ENCODE results near the gene HTT.

Gene HTT

GRCh38 chr4:3287271-3287971, 212.9 kb downstream of the HTT start:
- no peak overlapping the region for H2BK12ac ChIP-seq (ENCODE audit: low read length)
- H2BK120ac ChIP-seq (ENCODE audit: low read depth, low read length), result no peak overlapping the region
- peaks cover 0 to 5% (median 3%) of the 10 kb centered on the region in 3 experiments for H3K27me3 ChIP-seq (ENCODE audit: control insufficient read depth in 3 of 3, insufficient read depth in 3 of 3, low read depth in 1 of 3, low read length in 3 of 3)
- peak overlapping the region; percentile 97 for H2AK5ac ChIP-seq (ENCODE audit: low read depth, low read length)
- H2BK15ac ChIP-seq (ENCODE audit: low read length), result peak overlapping the region; percentile 67
- H3K4me2 ChIP-seq (ENCODE audit: insufficient read depth, low read length, poor library complexity, severe bottlenecking), result no peak overlapping the region
- no CpG with 5 or more reads among the region's 14 CpGs for WGBS, 2 donors (ENCODE audit: extremely low coverage in 2 of 2, insufficient read length in 2 of 2, insufficient replicate concordance in 1 of 2)
- no peak overlapping the region for H4K8ac ChIP-seq (ENCODE audit: low read depth, low read length)
- H3K4me3 ChIP-seq (ENCODE audit: low read length in 2 of 2), result no peak overlapping the region
- no peak overlapping the region for H3K27ac ChIP-seq (replicated peaks; ENCODE audit: low read length)
- H3K4ac ChIP-seq (ENCODE audit: low read length), result no peak overlapping the region
- peaks cover 3% of the 10 kb centered on the region for H3K79me1 ChIP-seq (ENCODE audit: low read depth, low read length)
- H3K4me1 ChIP-seq (ENCODE audit: control insufficient read depth in 2 of 2, insufficient read depth in 1 of 2, low read depth in 1 of 2, low read length in 2 of 2), result peaks cover 6 to 7% of the 10 kb centered on the region in 2 donors
- peaks cover 0 to 8% of the 10 kb centered on the region in 2 donors for H3K9me3 ChIP-seq (replicated peaks in 1 of 2; ENCODE audit: control insufficient read depth in 2 of 2, insufficient read depth in 1 of 2, low read depth in 1 of 2, low read length in 2 of 2)
- H3K23ac ChIP-seq (ENCODE audit: low read depth, low read length, poor library complexity), result peak overlapping the region; percentile 65
- H2AFZ ChIP-seq (ENCODE audit: low read length), result no peak overlapping the region
- H3K14ac ChIP-seq (ENCODE audit: low read length), result no peak overlapping the region
- H2BK5ac ChIP-seq (ENCODE audit: low read length), result peak overlapping the region; percentile 2
- DNase-seq (ENCODE audit: low spot score), result no peak
- peak overlapping the region; percentile 77 for H3K9ac ChIP-seq (ENCODE audit: low read depth, low read length, poor library complexity)
- H3K18ac ChIP-seq (ENCODE audit: low read length), result peak overlapping the region; percentile 76
- no peak overlapping the region for H4K91ac ChIP-seq (ENCODE audit: low read depth, low read length, poor library complexity)
- no peaks in the 10 kb centered on the region for H3K36me3 ChIP-seq (replicated peaks in 1 of 2; ENCODE audit: control insufficient read depth in 2 of 2, insufficient read depth in 2 of 2, low read length in 2 of 2)

GRCh38 chr4:3287972-3288570, 213.6 kb downstream of the HTT start:
- no peak for DNase-seq (ENCODE audit: low spot score)
- peak overlapping the region; percentile 77 for H3K9ac ChIP-seq (ENCODE audit: low read depth, low read length, poor library complexity)
- H2BK12ac ChIP-seq (ENCODE audit: low read length), result no peak overlapping the region
- peaks cover 6 to 7% of the 10 kb centered on the region in 2 donors for H3K4me1 ChIP-seq (ENCODE audit: control insufficient read depth in 2 of 2, insufficient read depth in 1 of 2, low read depth in 1 of 2, low read length in 2 of 2)
- H3K27ac ChIP-seq (replicated peaks; ENCODE audit: low read length), result no peak overlapping the region
- peak overlapping the region; percentile 2 for H2BK5ac ChIP-seq (ENCODE audit: low read length)
- H3K79me1 ChIP-seq (ENCODE audit: low read depth, low read length), result peaks cover 3% of the 10 kb centered on the region
- H3K4me3 ChIP-seq (ENCODE audit: low read length in 2 of 2), result no peak overlapping the region
- no peaks in the 10 kb centered on the region for H3K36me3 ChIP-seq (replicated peaks in 1 of 2; ENCODE audit: control insufficient read depth in 2 of 2, insufficient read depth in 2 of 2, low read length in 2 of 2)
- peak overlapping the region; percentile 56 for H3K14ac ChIP-seq (ENCODE audit: low read length)
- no peak overlapping the region for H2BK120ac ChIP-seq (ENCODE audit: low read depth, low read length)
- peak overlapping the region; percentile 65 for H3K23ac ChIP-seq (ENCODE audit: low read depth, low read length, poor library complexity)
- H3K27me3 ChIP-seq (ENCODE audit: control insufficient read depth in 3 of 3, insufficient read depth in 3 of 3, low read depth in 1 of 3, low read length in 3 of 3), result peaks cover 0 to 5% (median 3%) of the 10 kb centered on the region in 3 experiments
- no peak overlapping the region for H3K4me2 ChIP-seq (ENCODE audit: insufficient read depth, low read length, poor library complexity, severe bottlenecking)
- H3K4ac ChIP-seq (ENCODE audit: low read length), result no peak overlapping the region
- H3K18ac ChIP-seq (ENCODE audit: low read length), result peak overlapping the region; percentile 76
- no peak overlapping the region for H4K91ac ChIP-seq (ENCODE audit: low read depth, low read length, poor library complexity)
- peak overlapping the region; percentile 97 for H2AK5ac ChIP-seq (ENCODE audit: low read depth, low read length)
- peak overlapping the region; percentile 85 for H2BK15ac ChIP-seq (ENCODE audit: low read length)
- H4K8ac ChIP-seq (ENCODE audit: low read depth, low read length), result no peak overlapping the region
- peaks cover 0 to 8% of the 10 kb centered on the region in 2 donors for H3K9me3 ChIP-seq (replicated peaks in 1 of 2; ENCODE audit: control insufficient read depth in 2 of 2, insufficient read depth in 1 of 2, low read depth in 1 of 2, low read length in 2 of 2)
- WGBS, 2 donors (ENCODE audit: extremely low coverage in 2 of 2, insufficient read length in 2 of 2, insufficient replicate concordance in 1 of 2), result no CpG with 5 or more reads among the region's 24 CpGs
- no peak overlapping the region for H2AFZ ChIP-seq (ENCODE audit: low read length)

GRCh38 chr4:3288571-3289094, 214.2 kb downstream of the HTT start:
- Histone ChIP-seq H3K4me2 (ENCODE audit: insufficient read depth, low read length, poor library complexity, severe bottlenecking) (no peak overlapping the region), H3K4ac (ENCODE audit: low read length) (no peak overlapping the region), H3K27ac (replicated peaks; ENCODE audit: low read length) (no peak overlapping the region), H2BK5ac (ENCODE audit: low read length) (peak overlapping the region; percentile 2), H3K4me3 (ENCODE audit: low read length in 2 of 2) (no peak overlapping the region), H3K14ac (ENCODE audit: low read length) (no peak overlapping the region), H3K23ac (ENCODE audit: low read depth, low read length, poor library complexity) (no peak overlapping the region), H2BK15ac (ENCODE audit: low read length) (peak overlapping the region; percentile 85), H3K4me1 (ENCODE audit: control insufficient read depth in 2 of 2, insufficient read depth in 1 of 2, low read depth in 1 of 2, low read length in 2 of 2) (peaks cover 7% of the 10 kb centered on the region in 2 donors), H3K36me3 (replicated peaks in 1 of 2; ENCODE audit: control insufficient read depth in 2 of 2, insufficient read depth in 2 of 2, low read length in 2 of 2) (no peaks in the 10 kb centered on the region), H4K8ac (ENCODE audit: low read depth, low read length) (no peak overlapping the region), H3K79me1 (ENCODE audit: low read depth, low read length) (peaks cover 6% of the 10 kb centered on the region), H2BK120ac (ENCODE audit: low read depth, low read length) (peak overlapping the region; percentile 28), H2AK5ac (ENCODE audit: low read depth, low read length) (peak overlapping the region; percentile 97), H3K27me3 (ENCODE audit: control insufficient read depth in 3 of 3, insufficient read depth in 3 of 3, low read depth in 1 of 3, low read length in 3 of 3) (peaks cover 0 to 5% (median 3%) of the 10 kb centered on the region in 3 experiments), H3K18ac (ENCODE audit: low read length) (no peak overlapping the region), H3K9me3 (replicated peaks in 1 of 2; ENCODE audit: control insufficient read depth in 2 of 2, insufficient read depth in 1 of 2, low read depth in 1 of 2, low read length in 2 of 2) (peaks cover 0 to 8% of the 10 kb centered on the region in 2 donors), H4K91ac (ENCODE audit: low read depth, low read length, poor library complexity) (no peak overlapping the region), H2AFZ (ENCODE audit: low read length) (no peak overlapping the region), H2BK12ac (ENCODE audit: low read length) (no peak overlapping the region), H3K9ac (ENCODE audit: low read depth, low read length, poor library complexity) (peak overlapping the region; percentile 30)
- no peak for DNase-seq (ENCODE audit: low spot score)
- no CpG with 5 or more reads among the region's 11 CpGs for WGBS, 2 donors (ENCODE audit: extremely low coverage in 2 of 2, insufficient read length in 2 of 2, insufficient replicate concordance in 1 of 2)

GRCh38 chr4:3290476-3290875, 216.0 kb downstream of the HTT start:
- no peak overlapping the region for H3K9ac ChIP-seq (ENCODE audit: low read depth, low read length, poor library complexity)
- WGBS, 2 donors (ENCODE audit: extremely low coverage in 2 of 2, insufficient read length in 2 of 2, insufficient replicate concordance in 1 of 2), result no CpG with 5 or more reads among the region's 11 CpGs
- H3K36me3 ChIP-seq (replicated peaks in 1 of 2; ENCODE audit: control insufficient read depth in 2 of 2, insufficient read depth in 2 of 2, low read length in 2 of 2), result peaks cover 0 to 3% of the 10 kb centered on the region in 2 donors
- H3K4me3 ChIP-seq (ENCODE audit: low read length in 2 of 2), result no peak overlapping the region
- DNase-seq (ENCODE audit: low spot score), result no peak
- H3K79me1 ChIP-seq (ENCODE audit: low read depth, low read length), result peaks cover 16% of the 10 kb centered on the region
- H4K91ac ChIP-seq (ENCODE audit: low read depth, low read length, poor library complexity), result no peak overlapping the region
- peak overlapping the region; percentile 6 for H2BK15ac ChIP-seq (ENCODE audit: low read length)
- H3K23ac ChIP-seq (ENCODE audit: low read depth, low read length, poor library complexity), result no peak overlapping the region
- H3K18ac ChIP-seq (ENCODE audit: low read length), result peak overlapping the region; percentile 71
- H3K4me1 ChIP-seq (ENCODE audit: control insufficient read depth in 2 of 2, insufficient read depth in 1 of 2, low read depth in 1 of 2, low read length in 2 of 2), result peaks cover 18 to 21% of the 10 kb centered on the region in 2 donors
- peaks cover 0 to 12% of the 10 kb centered on the region in 2 donors for H3K9me3 ChIP-seq (replicated peaks in 1 of 2; ENCODE audit: control insufficient read depth in 2 of 2, insufficient read depth in 1 of 2, low read depth in 1 of 2, low read length in 2 of 2)
- H2AFZ ChIP-seq (ENCODE audit: low read length), result no peak overlapping the region
- no peak overlapping the region for H2BK12ac ChIP-seq (ENCODE audit: low read length)
- H2BK120ac ChIP-seq (ENCODE audit: low read depth, low read length), result peak overlapping the region; percentile 41
- no peak overlapping the region for H3K27ac ChIP-seq (replicated peaks; ENCODE audit: low read length)
- H3K4me2 ChIP-seq (ENCODE audit: insufficient read depth, low read length, poor library complexity, severe bottlenecking), result no peak overlapping the region
- H3K4ac ChIP-seq (ENCODE audit: low read length), result no peak overlapping the region
- H2AK5ac ChIP-seq (ENCODE audit: low read depth, low read length), result peak overlapping the region; percentile 97
- peaks cover 0 to 5% (median 3%) of the 10 kb centered on the region in 3 experiments for H3K27me3 ChIP-seq (ENCODE audit: control insufficient read depth in 3 of 3, insufficient read depth in 3 of 3, low read depth in 1 of 3, low read length in 3 of 3)
- no peak overlapping the region for H2BK5ac ChIP-seq (ENCODE audit: low read length)
- peak overlapping the region; percentile 31 for H3K14ac ChIP-seq (ENCODE audit: low read length)
- H4K8ac ChIP-seq (ENCODE audit: low read depth, low read length), result no peak overlapping the region
